Upper lobe of right lung (tissue), 1 donor: Measurements from ENCODE around the gene CDC45. TPM values are rescaled to one million over a fixed set of nuclear protein-coding genes. Genes with fewer than 3 reads are reported as not detected.

Experiments used
- ATAC-seq: fragments of 200-7000 bp; cut with Tn5 transposase; one replicate; pipeline ENCODE4 v1.9.1; 2020; ENCODE audit warnings: mild to moderate bottlenecking, moderate library complexity
- DNase-seq: peaks from one replicate; pipeline ENCODE4 v3.0.0-alpha.2; 2020
- H3K27ac ChIP-seq: fragments of 200-600 bp; one replicate; pipeline ENCODE4 v1.8.0; 2022
- H3K27me3 ChIP-seq: fragments of 200-600 bp; one replicate; pipeline ENCODE4 v1.8.0; 2022; ENCODE audit warnings: mild to moderate bottlenecking
- H3K36me3 ChIP-seq: fragments of 200-600 bp; one replicate; pipeline ENCODE4 v1.8.0; 2022
- H3K4me1 ChIP-seq: fragments of 200-600 bp; one replicate; pipeline ENCODE4 v1.8.0; 2022
- H3K4me3 ChIP-seq: fragments of 200-600 bp; one replicate; pipeline ENCODE4 v1.8.0; 2022; ENCODE audit warnings: mild to moderate bottlenecking
- H3K9me3 ChIP-seq: fragments of 200-600 bp; one replicate; pipeline ENCODE4 v1.8.0; 2022
- CTCF ChIP-seq: fragments of 200-600 bp; IDR thresholded peaks from one replicate; pipeline ENCODE4 v1.8.0; 2022; ENCODE audit warnings: antibody characterized with exemption
- intact Hi-C: fragments of 100-400 bp; cut with DNase I; formaldehyde crosslinking; loops from one replicate; pipeline ENCODE4 v1.11.0; 2022
- total RNA-seq: library from RNA; stranded (reverse); fragmentation: NEBNext Ultra II Directional; extraction: Animal tissue kit (Norgen Biotek cat#: 25700); gene quantifications from one replicate; pipeline ENCODE4 v1.2.1, GENCODE V29; 2021
- donor health status: DM: no; HTN: yes; CAD: no; lungs with severe emphysema.

The CDC45 gene
- total RNA-seq, 1 donor from 2014 or later = 0.58 TPM

GRCh38 chr22:19499880-19500242, 20.1 kb downstream of the CDC45 start:
- Histone ChIP-seq H3K4me1 (no peaks in the 10 kb centered on the region), H3K27ac (no peak overlapping the region), H3K36me3 (no peaks in the 10 kb centered on the region), H3K27me3 (no peaks in the 10 kb centered on the region), H3K9me3 (no peaks in the 10 kb centered on the region), H3K4me3 (no peak overlapping the region)
- ATAC-seq = no peak
- DNase-seq = no peak
- intact Hi-C loops = no loop called here
- TF ChIP-seq CTCF = no peak

GRCh38 chr22:19501897-19502447, 22.3 kb downstream of the CDC45 start:
- Histone ChIP-seq H3K9me3 (no peaks in the 10 kb centered on the region), H3K27me3 (no peaks in the 10 kb centered on the region), H3K4me1 (no peaks in the 10 kb centered on the region), H3K27ac (no peak overlapping the region), H3K4me3 (no peak overlapping the region), H3K36me3 (no peaks in the 10 kb centered on the region)
- intact Hi-C loops = no loop called here
- DNase-seq (no peak), ATAC-seq (no peak)
- TF ChIP-seq CTCF = no peak

GRCh38 chr22:19503367-19503766, 23.6 kb downstream of the CDC45 start:
- H3K4me1 ChIP-seq = no peaks in the 10 kb centered on the region
- no peak overlapping the region for H3K4me3 ChIP-seq
- no peak overlapping the region for H3K27ac ChIP-seq
- no peaks in the 10 kb centered on the region for H3K9me3 ChIP-seq
- H3K36me3 ChIP-seq = no peaks in the 10 kb centered on the region
- TF ChIP-seq CTCF = no peak
- DNase-seq (no peak), ATAC-seq (no peak)
- no peaks in the 10 kb centered on the region for H3K27me3 ChIP-seq
- intact Hi-C loops = no loop called here

- TF ChIP-seq CTCF = no peak
- no peak overlapping the region for H3K4me3 ChIP-seq
- no peak overlapping the region for H3K27ac ChIP-seq
- H3K9me3 ChIP-seq = no peaks in the 10 kb centered on the region
- intact Hi-C loops = no loop called here
- no peaks in the 10 kb centered on the region for H3K36me3 ChIP-seq
- H3K4me1 ChIP-seq = no peaks in the 10 kb centered on the region
- no peaks in the 10 kb centered on the region for H3K27me3 ChIP-seq
- ATAC-seq = no peak
- peak; percentile 51 for DNase-seq
These were observed 24.1 kb downstream of the CDC45 start for GRCh38 chr22:19503869-19504268.

GRCh38 chr22:19504900-19505734, 25.4 kb downstream of the CDC45 start:
- H3K36me3 ChIP-seq = no peaks in the 10 kb centered on the region
- intact Hi-C loops = no loop called here
- H3K9me3 ChIP-seq = no peaks in the 10 kb centered on the region
- H3K4me3 ChIP-seq = no peak overlapping the region
- no peaks in the 10 kb centered on the region for H3K4me1 ChIP-seq
- H3K27me3 ChIP-seq = no peaks in the 10 kb centered on the region
- no peak overlapping the region for H3K27ac ChIP-seq
- no peak for TF ChIP-seq CTCF
- DNase-seq (peak; percentile 16), ATAC-seq (no peak)
